Chondrocyte (in vitro differentiated cells): ENCODE results near the gene CRISPLD2. TPM values are rescaled to one million over a fixed set of nuclear protein-coding genes. Genes with fewer than 3 reads are reported as not detected.

Source experiments
- DNase-seq: peaks from one replicate; pipeline ENCODE4 v3.0.0; 2021; ENCODE audit warnings: mixed read lengths, low spot score
- H3K27ac Mint-ChIP-seq: one replicate; pipeline ENCODE4 v1.8.0; 2021; ENCODE audit warnings: mild to moderate bottlenecking, moderate library complexity, mixed read lengths; ENCODE audit not compliant: unreplicated experiment
- H3K27me3 Mint-ChIP-seq: 2 replicates; pipeline ENCODE4 v1.8.0; 2021; ENCODE audit warnings: low read depth, mixed read lengths
- H3K36me3 Mint-ChIP-seq: 2 replicates; pipeline ENCODE4 v1.8.0; 2021; ENCODE audit warnings: low read depth, mixed read lengths
- H3K4me1 Mint-ChIP-seq: 2 replicates; pipeline ENCODE4 v1.8.0; 2021; ENCODE audit warnings: low read depth, mild to moderate bottlenecking, mixed read lengths
- H3K4me3 Mint-ChIP-seq: one replicate; pipeline ENCODE4 v1.8.0; 2021; ENCODE audit warnings: mild to moderate bottlenecking, moderate library complexity, mixed read lengths; ENCODE audit not compliant: unreplicated experiment
- H3K9me3 Mint-ChIP-seq: 2 replicates; pipeline ENCODE4 v1.8.0; 2021; ENCODE audit warnings: low read depth, mixed read lengths
- total RNA-seq: library from RNA; stranded (reverse); gene quantifications from 3 replicates; pipeline ENCODE4 v1.2.1, GENCODE V29; 2021
- TF ChIP-seq, protein P1 (sequence below): fragments of 200-600 bp; sonication (generic); IDR thresholded peaks from 2 replicates; pipeline ENCODE4 v1.5.0; 2021; ENCODE audit warnings: antibody characterized with exemption, mild to moderate bottlenecking, moderate library complexity

The CRISPLD2 gene
- total RNA-seq, 1 donor from 2014 or later, result 12.1 TPM

DNA sequence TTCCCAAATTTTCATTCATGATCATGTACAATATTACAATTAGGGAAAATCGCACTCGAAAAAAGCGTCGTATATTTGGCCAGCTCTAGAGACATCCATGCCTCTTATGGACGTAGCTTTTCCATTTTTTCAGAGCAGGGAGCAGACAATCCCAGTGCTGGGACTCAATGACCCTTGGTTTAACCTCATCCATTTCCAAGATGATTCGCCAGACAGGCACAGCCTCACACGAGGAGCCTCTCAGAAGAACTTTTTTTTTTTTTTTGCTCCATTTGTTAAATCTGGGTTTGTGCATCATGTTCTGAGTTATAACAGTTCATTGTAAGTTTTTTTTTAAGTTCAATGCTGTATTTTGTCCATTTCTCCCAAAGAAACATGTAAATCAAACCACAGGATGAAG is 99.5 kb downstream of the CRISPLD2 start:
- no peak overlapping the region for H3K4me3 Mint-ChIP-seq
- DNase-seq, result no peak
- H3K9me3 Mint-ChIP-seq, result no peaks in the 10 kb centered on the region
- TF ChIP-seq, protein P1, sequence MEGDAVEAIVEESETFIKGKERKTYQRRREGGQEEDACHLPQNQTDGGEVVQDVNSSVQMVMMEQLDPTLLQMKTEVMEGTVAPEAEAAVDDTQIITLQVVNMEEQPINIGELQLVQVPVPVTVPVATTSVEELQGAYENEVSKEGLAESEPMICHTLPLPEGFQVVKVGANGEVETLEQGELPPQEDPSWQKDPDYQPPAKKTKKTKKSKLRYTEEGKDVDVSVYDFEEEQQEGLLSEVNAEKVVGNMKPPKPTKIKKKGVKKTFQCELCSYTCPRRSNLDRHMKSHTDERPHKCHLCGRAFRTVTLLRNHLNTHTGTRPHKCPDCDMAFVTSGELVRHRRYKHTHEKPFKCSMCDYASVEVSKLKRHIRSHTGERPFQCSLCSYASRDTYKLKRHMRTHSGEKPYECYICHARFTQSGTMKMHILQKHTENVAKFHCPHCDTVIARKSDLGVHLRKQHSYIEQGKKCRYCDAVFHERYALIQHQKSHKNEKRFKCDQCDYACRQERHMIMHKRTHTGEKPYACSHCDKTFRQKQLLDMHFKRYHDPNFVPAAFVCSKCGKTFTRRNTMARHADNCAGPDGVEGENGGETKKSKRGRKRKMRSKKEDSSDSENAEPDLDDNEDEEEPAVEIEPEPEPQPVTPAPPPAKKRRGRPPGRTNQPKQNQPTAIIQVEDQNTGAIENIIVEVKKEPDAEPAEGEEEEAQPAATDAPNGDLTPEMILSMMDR, result no peak
- no peaks in the 10 kb centered on the region for H3K36me3 Mint-ChIP-seq
- no peak overlapping the region for H3K27ac Mint-ChIP-seq
- peaks cover 44% of the 10 kb centered on the region for H3K27me3 Mint-ChIP-seq
- H3K4me1 Mint-ChIP-seq, result peaks cover 12% of the 10 kb centered on the region

DNA sequence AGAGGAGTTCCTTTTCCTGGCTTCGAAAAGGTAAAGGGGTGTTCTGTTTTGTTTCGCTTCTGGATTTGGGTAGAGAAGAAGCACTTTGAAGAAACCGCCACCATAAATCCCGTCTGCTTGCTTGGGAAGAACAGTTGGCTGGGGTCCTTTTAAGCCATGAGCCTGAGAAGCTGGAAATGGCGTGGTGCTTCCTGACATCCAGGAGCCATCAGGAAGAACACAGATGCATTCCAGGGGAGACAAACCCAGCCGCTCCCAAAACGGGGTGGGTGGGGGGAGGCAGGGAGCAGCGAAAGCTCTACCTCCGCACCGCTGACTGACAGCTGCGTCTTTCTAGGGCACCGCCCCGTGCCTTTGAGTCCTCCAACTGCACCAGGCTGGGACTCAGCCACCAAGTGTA is 99.9 kb downstream of the CRISPLD2 start:
- Mint-ChIP-seq H3K27me3 (peaks cover 42% of the 10 kb centered on the region), H3K27ac (no peak overlapping the region), H3K9me3 (no peaks in the 10 kb centered on the region), H3K4me3 (no peak overlapping the region), H3K4me1 (peaks cover 12% of the 10 kb centered on the region), H3K36me3 (no peaks in the 10 kb centered on the region)
- no peak for DNase-seq
- TF ChIP-seq, protein P1, result no peak

DNA sequence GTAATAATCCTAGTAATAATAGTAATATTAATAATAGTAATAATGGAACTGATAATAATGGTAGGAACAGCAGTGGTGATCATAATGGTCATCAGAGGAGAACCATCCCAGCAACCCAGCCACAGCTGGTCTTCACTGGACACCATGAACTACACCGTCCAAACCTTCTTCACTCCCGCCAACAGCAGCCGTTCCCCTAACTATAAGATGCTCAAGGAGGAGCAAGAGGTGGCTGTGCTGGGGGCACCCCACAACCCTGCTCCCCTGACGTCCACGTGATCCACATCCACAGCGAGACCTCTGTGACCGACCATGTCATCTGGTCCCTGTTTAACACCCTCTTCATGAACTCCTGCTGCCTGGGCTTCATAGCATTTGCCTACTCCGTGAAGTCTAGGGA is 100.5 kb downstream of the CRISPLD2 start:
- H3K9me3 Mint-ChIP-seq, result no peaks in the 10 kb centered on the region
- no peaks in the 10 kb centered on the region for H3K36me3 Mint-ChIP-seq
- TF ChIP-seq, protein P1, result no peak
- H3K27me3 Mint-ChIP-seq, result peaks cover 42% of the 10 kb centered on the region
- H3K4me1 Mint-ChIP-seq, result peaks cover 12% of the 10 kb centered on the region
- H3K27ac Mint-ChIP-seq, result no peak overlapping the region
- H3K4me3 Mint-ChIP-seq, result no peak overlapping the region
- DNase-seq, result no peak

DNA sequence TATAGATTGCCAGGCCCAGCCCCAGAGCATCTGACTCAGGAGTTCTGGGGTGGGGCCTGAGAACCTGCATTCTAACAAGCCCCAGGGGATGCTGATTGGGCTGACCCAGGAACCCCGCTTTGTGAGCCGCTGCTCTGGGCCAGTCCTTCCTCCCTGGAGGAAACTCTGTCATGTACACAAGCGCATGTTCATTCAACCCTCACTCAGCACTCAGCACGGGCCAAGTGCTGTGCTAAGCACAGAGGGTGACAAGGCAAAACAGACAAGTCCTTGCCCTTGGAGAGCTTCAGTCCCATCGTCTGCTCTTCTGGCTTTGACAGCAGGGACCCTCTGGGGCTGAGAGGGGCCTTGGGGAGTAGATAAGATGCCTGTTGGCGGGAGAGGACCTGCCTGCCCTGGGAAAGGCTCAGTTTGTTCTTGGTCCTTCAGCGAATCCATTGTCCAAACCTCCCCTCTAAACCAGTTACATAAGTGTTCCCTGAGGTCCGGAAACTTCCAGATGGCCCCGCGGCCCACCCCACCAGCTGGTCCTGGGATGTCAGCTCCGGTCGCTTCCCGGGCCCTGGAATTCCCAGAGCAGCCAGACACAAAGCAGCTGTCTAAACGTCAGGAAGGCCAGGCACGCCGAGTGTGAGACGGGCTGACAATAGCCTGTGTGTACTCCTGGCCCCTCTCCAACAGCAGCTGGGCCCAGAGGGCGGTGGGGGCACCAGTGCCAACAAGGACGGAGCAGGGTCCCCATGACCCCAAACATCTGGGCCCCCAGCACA is 102.8 kb downstream of the CRISPLD2 start:
- DNase-seq, result no peak
- no peaks in the 10 kb centered on the region for H3K9me3 Mint-ChIP-seq

DNA sequence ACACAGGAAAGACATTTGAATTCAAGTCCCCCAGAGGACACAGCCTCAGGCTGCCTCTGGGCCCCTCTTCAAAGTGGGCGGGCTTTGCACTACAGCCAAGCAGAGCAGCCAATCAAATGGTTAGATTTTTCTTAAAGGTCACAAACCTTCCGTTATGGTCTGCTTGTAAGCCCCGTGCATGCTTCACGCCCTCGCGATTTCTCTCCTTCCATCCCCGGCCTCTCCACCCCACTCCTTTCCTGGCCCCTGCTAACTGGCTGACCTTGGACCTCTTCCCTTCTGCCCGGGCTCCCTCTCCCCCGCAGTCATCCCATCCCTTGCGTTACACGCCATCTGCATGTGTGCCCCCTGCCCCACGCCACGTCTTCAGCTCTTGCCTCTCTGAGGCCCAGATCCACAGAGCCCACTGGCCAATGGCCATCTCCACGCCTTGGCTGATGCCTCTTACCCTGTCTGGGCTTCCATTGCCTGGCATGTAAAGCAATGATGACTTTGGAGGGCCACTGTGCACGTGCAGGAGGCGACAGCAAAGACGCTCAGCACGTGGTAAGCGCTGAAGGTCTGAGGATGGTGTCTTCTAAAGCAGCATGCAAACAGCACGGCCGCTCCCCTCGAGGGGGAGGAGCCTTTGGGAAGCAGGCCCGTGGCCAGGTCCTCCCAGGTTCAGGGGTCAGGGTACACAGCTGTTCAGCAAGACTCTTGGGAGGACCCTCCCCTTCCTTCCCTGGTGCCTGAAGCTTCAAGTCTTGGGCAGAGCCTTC is 104.7 kb downstream of the CRISPLD2 start:
- Mint-ChIP-seq H3K4me3 (no peak overlapping the region), H3K9me3 (no peaks in the 10 kb centered on the region), H3K4me1 (peaks cover 11% of the 10 kb centered on the region), H3K27me3 (peaks cover 10% of the 10 kb centered on the region), H3K36me3 (no peaks in the 10 kb centered on the region), H3K27ac (no peak overlapping the region)
- TF ChIP-seq, protein P1, result no peak
- DNase-seq, result no peak

More for the DNA sequence above, 102.8 kb downstream of the CRISPLD2 start:
- TF ChIP-seq, protein P1, result no peak
- H3K36me3 Mint-ChIP-seq, result no peaks in the 10 kb centered on the region
- no peak overlapping the region for H3K4me3 Mint-ChIP-seq
- no peak overlapping the region for H3K27ac Mint-ChIP-seq
- peaks cover 12% of the 10 kb centered on the region for H3K4me1 Mint-ChIP-seq
- peaks cover 28% of the 10 kb centered on the region for H3K27me3 Mint-ChIP-seq
